Measurements from ENCODE around the gene FILIP1. TPM values are rescaled to one million over a fixed set of nuclear protein-coding genes. Genes with fewer than 3 reads are reported as not detected.
A peak's percentile ranks its signal among the peaks of the same experiment; 100 is the strongest.

Gene FILIP1
- total RNA-seq, 3 donors from 2014 or later (not counting 1 experiment from before 2014, with no cell fraction given), result not detected

- 33% methylated on average over 1 of the region's 1 CpG for WGBS (ENCODE audit: insufficient coverage)
- Histone ChIP-seq H3K4me3 (ENCODE audit: low read length) (no peak overlapping the region), H3K27ac (ENCODE audit: low read length) (no peak overlapping the region), H3K27me3 (ENCODE audit: control insufficient read depth, insufficient read depth, low read length) (no peaks in the 10 kb centered on the region), H3K4me1 (ENCODE audit: control insufficient read depth, insufficient read depth, low read length) (no peaks in the 10 kb centered on the region), H3K36me3 (ENCODE audit: control insufficient read depth, insufficient read depth, low read length) (no peaks in the 10 kb centered on the region), H3K9me3 (ENCODE audit: control insufficient read depth, insufficient read depth, low read length) (no peaks in the 10 kb centered on the region)
- no peak overlapping the region for H3K27ac Mint-ChIP-seq
- H3K36me3 Mint-ChIP-seq, result no peaks in the 10 kb centered on the region
- H3K4me1 Mint-ChIP-seq, result no peaks in the 10 kb centered on the region
- no peak overlapping the region for H3K4me3 Mint-ChIP-seq
- ATAC-seq (no peak), DNase-seq (no peak)
- no peaks in the 10 kb centered on the region for H3K9me3 Mint-ChIP-seq
- peaks cover 8 to 11% of the 10 kb centered on the region in 2 donors for H3K27me3 Mint-ChIP-seq (ENCODE audit: low read depth in 2 of 2)
- no peak for TF ChIP-seq CTCF (IDR thresholded peaks at IDR 0.05)
- intact Hi-C loops (cut with micrococcal nuclease), result no loop called here
Measured at GRCh38 chr6:75300531-75300855, 193.1 kb downstream of the FILIP1 start.

- H3K4me1 Mint-ChIP-seq, result no peaks in the 10 kb centered on the region
- no peak overlapping the region for H3K27ac ChIP-seq (ENCODE audit: low read length)
Measured at GRCh38 chr6:75299801-75300530, 193.6 kb downstream of the FILIP1 start.

GRCh38 chr6:75296811-75297779 lies 196.5 kb downstream of the FILIP1 start:
- DNase-seq, result peak in 1 of 2 donors; percentile 80

More at GRCh38 chr6:75299801-75300530, 193.6 kb downstream of the FILIP1 start:
- Mint-ChIP-seq H3K36me3 (no peaks in the 10 kb centered on the region), H3K27ac (no peak overlapping the region), H3K4me3 (no peak overlapping the region), H3K27me3 (ENCODE audit: low read depth in 2 of 2) (peaks cover 7 to 8% of the 10 kb centered on the region in 2 donors), H3K9me3 (no peaks in the 10 kb centered on the region)
- Histone ChIP-seq H3K9me3 (ENCODE audit: control insufficient read depth, insufficient read depth, low read length) (no peaks in the 10 kb centered on the region), H3K27me3 (ENCODE audit: control insufficient read depth, insufficient read depth, low read length) (no peaks in the 10 kb centered on the region), H3K4me1 (ENCODE audit: control insufficient read depth, insufficient read depth, low read length) (no peaks in the 10 kb centered on the region), H3K36me3 (ENCODE audit: control insufficient read depth, insufficient read depth, low read length) (no peaks in the 10 kb centered on the region), H3K4me3 (ENCODE audit: low read length) (no peak overlapping the region)
- TF ChIP-seq CTCF (IDR thresholded peaks at IDR 0.05), result no peak
- DNase-seq (no peak), ATAC-seq (no peak)
- WGBS (ENCODE audit: insufficient coverage), result 80% methylated on average over 2 of the region's 2 CpGs
- intact Hi-C loops (cut with micrococcal nuclease), result loop anchor here (10.0 kb wide), 1 partner anchor 225 kb away; no protein-coding TSS in a partner anchor

More at GRCh38 chr6:75296811-75297779, 196.5 kb downstream of the FILIP1 start:
- no CpG with 5 or more reads among the region's 3 CpGs for WGBS (ENCODE audit: insufficient coverage)
- H3K9me3 ChIP-seq (ENCODE audit: control insufficient read depth, insufficient read depth, low read length), result no peaks in the 10 kb centered on the region
- H3K9me3 Mint-ChIP-seq, result no peaks in the 10 kb centered on the region
- H3K4me3 Mint-ChIP-seq, result no peak overlapping the region
- no peak overlapping the region for H3K27ac Mint-ChIP-seq
- TF ChIP-seq CTCF (IDR thresholded peaks at IDR 0.05), result peak; percentile 83
- no peaks in the 10 kb centered on the region for H3K27me3 Mint-ChIP-seq (ENCODE audit: low read depth in 2 of 2)
- H3K27ac ChIP-seq (ENCODE audit: low read length), result no peak overlapping the region
- H3K27me3 ChIP-seq (ENCODE audit: control insufficient read depth, insufficient read depth, low read length), result no peaks in the 10 kb centered on the region
- ATAC-seq, result peak; percentile 60 to 68 (median 64)
- H3K36me3 ChIP-seq (ENCODE audit: control insufficient read depth, insufficient read depth, low read length), result no peaks in the 10 kb centered on the region
- no peak overlapping the region for H3K4me3 ChIP-seq (ENCODE audit: low read length)
- H3K4me1 Mint-ChIP-seq, result no peaks in the 10 kb centered on the region
- no peaks in the 10 kb centered on the region for H3K36me3 Mint-ChIP-seq
- intact Hi-C loops (cut with micrococcal nuclease), result loop anchor here (10.0 kb wide), 1 partner anchor 228 kb away; no protein-coding TSS in a partner anchor
- H3K4me1 ChIP-seq (ENCODE audit: control insufficient read depth, insufficient read depth, low read length), result no peaks in the 10 kb centered on the region
